ENCODE measurements around the gene HCN1.
"Not testable (repeated sequence)": the region's sequence is repeated elsewhere in the genome, so short reads cannot be mapped to it uniquely, and the experiment has no call there.

HCN1 gene

GRCh38 chr5:45385321-45386058 lies 310.7 kb downstream of the HCN1 start:
- no peak overlapping the region for H2AFZ ChIP-seq (ENCODE audit: low read length, unreplicated experiment)
- H3K27ac ChIP-seq (ENCODE audit: low read depth, low read length), result peak overlapping the region; percentile 85

GRCh38 chr5:45383985-45384384 lies 312.2 kb downstream of the HCN1 start:
- Histone ChIP-seq H3K4me3 (ENCODE audit: low read depth, low read length) (no peak overlapping the region), H3K79me2 (ENCODE audit: control insufficient read depth, insufficient read depth, low read length, unreplicated experiment) (no peaks in the 10 kb centered on the region), H3K27me3 (ENCODE audit: insufficient read depth, low read length) (no peaks in the 10 kb centered on the region), H3K36me3 (ENCODE audit: insufficient read depth, low read length) (no peaks in the 10 kb centered on the region), H3K27ac (ENCODE audit: low read depth, low read length) (no peak overlapping the region), H2AFZ (ENCODE audit: low read length, unreplicated experiment) (no peak overlapping the region), H3K4me1 (ENCODE audit: control insufficient read depth, insufficient read depth, low read length, unreplicated experiment) (peaks cover 17% of the 10 kb centered on the region)

More at GRCh38 chr5:45385321-45386058, 310.7 kb downstream of the HCN1 start:
- H3K4me1 ChIP-seq (ENCODE audit: control insufficient read depth, insufficient read depth, low read length, unreplicated experiment), result peaks cover 17% of the 10 kb centered on the region
- H3K4me3 ChIP-seq (ENCODE audit: low read depth, low read length), result peak overlapping the region; percentile 5; the same call in 1 of the 2 replicates
- H3K36me3 ChIP-seq (ENCODE audit: insufficient read depth, low read length), result no peaks in the 10 kb centered on the region
- no peaks in the 10 kb centered on the region for H3K79me2 ChIP-seq (ENCODE audit: control insufficient read depth, insufficient read depth, low read length, unreplicated experiment)
- no peaks in the 10 kb centered on the region for H3K27me3 ChIP-seq (ENCODE audit: insufficient read depth, low read length)

GRCh38 chr5:45382583-45382982 lies 313.6 kb downstream of the HCN1 start:
- Histone ChIP-seq H2AFZ (ENCODE audit: low read length, unreplicated experiment) (no peak overlapping the region), H3K4me1 (ENCODE audit: control insufficient read depth, insufficient read depth, low read length, unreplicated experiment) (peaks cover 17% of the 10 kb centered on the region), H3K79me2 (ENCODE audit: control insufficient read depth, insufficient read depth, low read length, unreplicated experiment) (no peaks in the 10 kb centered on the region), H3K27me3 (ENCODE audit: insufficient read depth, low read length) (no peaks in the 10 kb centered on the region), H3K4me3 (ENCODE audit: low read depth, low read length) (no peak overlapping the region), H3K36me3 (ENCODE audit: insufficient read depth, low read length) (no peaks in the 10 kb centered on the region), H3K27ac (ENCODE audit: low read depth, low read length) (no peak overlapping the region)

GRCh38 chr5:45376417-45376816 lies 319.8 kb downstream of the HCN1 start:
- H3K27ac ChIP-seq (ENCODE audit: low read depth, low read length), result no peak overlapping the region
- no peak overlapping the region for H2AFZ ChIP-seq (ENCODE audit: low read length, unreplicated experiment)
- H3K4me3 ChIP-seq (ENCODE audit: low read depth, low read length), result no peak overlapping the region
- no peaks in the 10 kb centered on the region for H3K79me2 ChIP-seq (ENCODE audit: control insufficient read depth, insufficient read depth, low read length, unreplicated experiment)
- H3K36me3 ChIP-seq (ENCODE audit: insufficient read depth, low read length), result no peaks in the 10 kb centered on the region
- H3K4me1 ChIP-seq (ENCODE audit: control insufficient read depth, insufficient read depth, low read length, unreplicated experiment), result no peaks in the 10 kb centered on the region
- no peaks in the 10 kb centered on the region for H3K27me3 ChIP-seq (ENCODE audit: insufficient read depth, low read length)

- no peaks in the 10 kb centered on the region for H3K27me3 ChIP-seq (ENCODE audit: insufficient read depth, low read length)
- no peaks in the 10 kb centered on the region for H3K36me3 ChIP-seq (ENCODE audit: insufficient read depth, low read length)
- H3K27ac ChIP-seq (ENCODE audit: low read depth, low read length), result no peak overlapping the region
- no peaks in the 10 kb centered on the region for H3K79me2 ChIP-seq (ENCODE audit: control insufficient read depth, insufficient read depth, low read length, unreplicated experiment)
- H3K4me1 ChIP-seq (ENCODE audit: control insufficient read depth, insufficient read depth, low read length, unreplicated experiment), result no peaks in the 10 kb centered on the region
- no peak overlapping the region for H3K4me3 ChIP-seq (ENCODE audit: low read depth, low read length)
- H2AFZ ChIP-seq (ENCODE audit: low read length, unreplicated experiment), result no peak overlapping the region
These were observed 323.6 kb downstream of the HCN1 start for GRCh38 chr5:45372629-45373028.

- not testable (repeated sequence) for H3K79me2 ChIP-seq (ENCODE audit: control insufficient read depth, insufficient read depth, low read length, unreplicated experiment); H3K4me1 ChIP-seq (ENCODE audit: control insufficient read depth, insufficient read depth, low read length, unreplicated experiment); H3K36me3 ChIP-seq (ENCODE audit: insufficient read depth, low read length); H3K27ac ChIP-seq (ENCODE audit: low read depth, low read length); H2AFZ ChIP-seq (ENCODE audit: low read length, unreplicated experiment); H3K4me3 ChIP-seq (ENCODE audit: low read depth, low read length); H3K27me3 ChIP-seq (ENCODE audit: insufficient read depth, low read length)
These were observed 324.8 kb downstream of the HCN1 start for GRCh38 chr5:45371423-45371822.

- H3K27me3 ChIP-seq (ENCODE audit: insufficient read depth, low read length), result no peaks in the 10 kb centered on the region
- no peaks in the 10 kb centered on the region for H3K36me3 ChIP-seq (ENCODE audit: insufficient read depth, low read length)
- H3K4me3 ChIP-seq (ENCODE audit: low read depth, low read length), result no peak overlapping the region
- no peak overlapping the region for H2AFZ ChIP-seq (ENCODE audit: low read length, unreplicated experiment)
- H3K79me2 ChIP-seq (ENCODE audit: control insufficient read depth, insufficient read depth, low read length, unreplicated experiment), result no peaks in the 10 kb centered on the region
- H3K4me1 ChIP-seq (ENCODE audit: control insufficient read depth, insufficient read depth, low read length, unreplicated experiment), result no peaks in the 10 kb centered on the region
- no peak overlapping the region for H3K27ac ChIP-seq (ENCODE audit: low read depth, low read length)
These were observed 340.8 kb downstream of the HCN1 start for GRCh38 chr5:45355189-45355992.

- Histone ChIP-seq H3K4me3 (ENCODE audit: low read depth, low read length) (no peak overlapping the region), H3K27ac (ENCODE audit: low read depth, low read length) (no peak overlapping the region), H3K4me1 (ENCODE audit: control insufficient read depth, insufficient read depth, low read length, unreplicated experiment) (no peaks in the 10 kb centered on the region), H3K79me2 (ENCODE audit: control insufficient read depth, insufficient read depth, low read length, unreplicated experiment) (no peaks in the 10 kb centered on the region), H3K36me3 (ENCODE audit: insufficient read depth, low read length) (no peaks in the 10 kb centered on the region), H3K27me3 (ENCODE audit: insufficient read depth, low read length) (no peaks in the 10 kb centered on the region), H2AFZ (ENCODE audit: low read length, unreplicated experiment) (no peak overlapping the region)
These were observed 359.7 kb downstream of the HCN1 start for GRCh38 chr5:45336464-45336863.

GRCh38 chr5:45335978-45336377 lies 360.2 kb downstream of the HCN1 start:
- Histone ChIP-seq H3K27me3 (ENCODE audit: insufficient read depth, low read length) (no peaks in the 10 kb centered on the region), H2AFZ (ENCODE audit: low read length, unreplicated experiment) (no peak overlapping the region), H3K4me3 (ENCODE audit: low read depth, low read length) (no peak overlapping the region), H3K4me1 (ENCODE audit: control insufficient read depth, insufficient read depth, low read length, unreplicated experiment) (no peaks in the 10 kb centered on the region), H3K27ac (ENCODE audit: low read depth, low read length) (no peak overlapping the region), H3K79me2 (ENCODE audit: control insufficient read depth, insufficient read depth, low read length, unreplicated experiment) (no peaks in the 10 kb centered on the region), H3K36me3 (ENCODE audit: insufficient read depth, low read length) (no peaks in the 10 kb centered on the region)

- Histone ChIP-seq H2AFZ (ENCODE audit: low read length, unreplicated experiment) (no peak overlapping the region), H3K79me2 (ENCODE audit: control insufficient read depth, insufficient read depth, low read length, unreplicated experiment) (no peaks in the 10 kb centered on the region), H3K4me1 (ENCODE audit: control insufficient read depth, insufficient read depth, low read length, unreplicated experiment) (no peaks in the 10 kb centered on the region), H3K4me3 (ENCODE audit: low read depth, low read length) (no peak overlapping the region), H3K27ac (ENCODE audit: low read depth, low read length) (no peak overlapping the region), H3K27me3 (ENCODE audit: insufficient read depth, low read length) (no peaks in the 10 kb centered on the region), H3K36me3 (ENCODE audit: insufficient read depth, low read length) (no peaks in the 10 kb centered on the region)
These were observed 360.8 kb downstream of the HCN1 start for GRCh38 chr5:45335346-45335745.

GRCh38 chr5:45334939-45335338 lies 361.2 kb downstream of the HCN1 start:
- H3K27ac ChIP-seq (ENCODE audit: low read depth, low read length), result no peak overlapping the region
- H3K27me3 ChIP-seq (ENCODE audit: insufficient read depth, low read length), result no peaks in the 10 kb centered on the region
- H3K4me1 ChIP-seq (ENCODE audit: control insufficient read depth, insufficient read depth, low read length, unreplicated experiment), result no peaks in the 10 kb centered on the region
- H3K36me3 ChIP-seq (ENCODE audit: insufficient read depth, low read length), result no peaks in the 10 kb centered on the region
- H3K79me2 ChIP-seq (ENCODE audit: control insufficient read depth, insufficient read depth, low read length, unreplicated experiment), result no peaks in the 10 kb centered on the region
- H3K4me3 ChIP-seq (ENCODE audit: low read depth, low read length), result no peak overlapping the region
- no peak overlapping the region for H2AFZ ChIP-seq (ENCODE audit: low read length, unreplicated experiment)
